Activated B cell treated with CpG ODN at 0.5 μM for 24 hours (primary cell): ENCODE measurements around the gene DSG3. TPM values are rescaled to one million over a fixed set of nuclear protein-coding genes. Genes with fewer than 3 reads are reported as not detected.

Source experiments
- ATAC-seq: fragments of 200-7000 bp; cut with Tn5 transposase; one replicate; pipeline ENCODE4 v1.10.0; 2021; ENCODE audit warnings: low read depth, mild to moderate bottlenecking, moderate library complexity
- CTCF ChIA-PET: fragments of 350-600 bp; sonication (Branson Sonifier 250); formaldehyde crosslinking; loops from one replicate; lab custom pipeline; 2021; ENCODE audit warnings: antibody characterized with exemption; lab: Charles Lee
- POLR2A ChIA-PET: fragments of 350-600 bp; sonication (Branson Sonifier 250); formaldehyde crosslinking; loops from one replicate; lab custom pipeline; 2021; ENCODE audit warnings: antibody characterized with exemption; lab: Charles Lee
- DNase-seq: peaks from one replicate; pipeline ENCODE4 v3.0.0; 2022
- H3K27ac Mint-ChIP-seq: one replicate; pipeline ENCODE4 v1.8.0; 2020; ENCODE audit warnings: mixed read lengths
- H3K27me3 Mint-ChIP-seq: one replicate; pipeline ENCODE4 v1.8.0; 2021; ENCODE audit warnings: mixed read lengths
- H3K36me3 Mint-ChIP-seq: one replicate; pipeline ENCODE4 v1.8.0; 2021; ENCODE audit warnings: low read depth, mixed read lengths
- H3K4me1 Mint-ChIP-seq: one replicate; pipeline ENCODE4 v1.8.0; 2021; ENCODE audit warnings: mixed read lengths
- H3K4me3 Mint-ChIP-seq: one replicate; pipeline ENCODE4 v1.8.0; 2020; ENCODE audit warnings: mild to moderate bottlenecking, mixed read lengths
- H3K9me3 Mint-ChIP-seq: one replicate; pipeline ENCODE4 v1.8.0; 2020; ENCODE audit warnings: mixed read lengths
- intact Hi-C: fragments of 100-400 bp; cut with micrococcal nuclease; formaldehyde crosslinking; loops from one replicate; pipeline ENCODE4 v1.15.1; 2024
- total RNA-seq: library from RNA; stranded (reverse); gene quantifications from 2 replicates; pipeline ENCODE4 v1.2.3, GENCODE V29; 2022
- TF ChIP-seq, protein P1 (sequence below): fragments of 200-600 bp; IDR thresholded peaks from one replicate; pipeline ENCODE4 v1.8.0; 2022; ENCODE audit warnings: antibody characterized with exemption, mild to moderate bottlenecking

Gene DSG3
- total RNA-seq, 1 donor from 2014 or later, result not detected

DNA sequence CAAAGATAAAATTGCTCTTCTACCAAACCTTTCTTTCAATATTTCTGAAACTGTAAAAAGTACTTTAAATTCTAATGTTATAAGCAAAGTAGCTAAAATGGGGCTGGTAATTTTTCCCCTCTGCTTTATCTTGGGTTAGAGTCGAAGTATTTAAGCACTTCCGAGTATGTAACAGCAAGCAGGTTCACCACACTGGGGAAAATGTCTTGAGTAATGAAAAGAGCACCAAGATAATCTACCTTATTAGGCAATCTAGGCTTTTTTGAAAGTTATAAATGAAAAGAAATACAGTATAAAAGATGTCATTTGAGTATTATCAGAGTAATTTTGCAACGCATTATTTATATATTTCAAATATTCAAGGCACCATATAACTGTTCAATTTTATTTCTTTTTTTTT lies 687 bp upstream of the DSG3 start:
- Mint-ChIP-seq H3K4me1 (no peaks in the 10 kb centered on the region), H3K4me3 (no peak overlapping the region), H3K36me3 (no peaks in the 10 kb centered on the region), H3K27ac (no peak overlapping the region), H3K27me3 (no peaks in the 10 kb centered on the region), H3K9me3 (no peaks in the 10 kb centered on the region)
- ChIA-PET CTCF (no interaction called here), POLR2A (no interaction called here)
- no peak for DNase-seq
- ATAC-seq, result no peak
- intact Hi-C loops, result no loop called here
- TF ChIP-seq, protein P1, sequence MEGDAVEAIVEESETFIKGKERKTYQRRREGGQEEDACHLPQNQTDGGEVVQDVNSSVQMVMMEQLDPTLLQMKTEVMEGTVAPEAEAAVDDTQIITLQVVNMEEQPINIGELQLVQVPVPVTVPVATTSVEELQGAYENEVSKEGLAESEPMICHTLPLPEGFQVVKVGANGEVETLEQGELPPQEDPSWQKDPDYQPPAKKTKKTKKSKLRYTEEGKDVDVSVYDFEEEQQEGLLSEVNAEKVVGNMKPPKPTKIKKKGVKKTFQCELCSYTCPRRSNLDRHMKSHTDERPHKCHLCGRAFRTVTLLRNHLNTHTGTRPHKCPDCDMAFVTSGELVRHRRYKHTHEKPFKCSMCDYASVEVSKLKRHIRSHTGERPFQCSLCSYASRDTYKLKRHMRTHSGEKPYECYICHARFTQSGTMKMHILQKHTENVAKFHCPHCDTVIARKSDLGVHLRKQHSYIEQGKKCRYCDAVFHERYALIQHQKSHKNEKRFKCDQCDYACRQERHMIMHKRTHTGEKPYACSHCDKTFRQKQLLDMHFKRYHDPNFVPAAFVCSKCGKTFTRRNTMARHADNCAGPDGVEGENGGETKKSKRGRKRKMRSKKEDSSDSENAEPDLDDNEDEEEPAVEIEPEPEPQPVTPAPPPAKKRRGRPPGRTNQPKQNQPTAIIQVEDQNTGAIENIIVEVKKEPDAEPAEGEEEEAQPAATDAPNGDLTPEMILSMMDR, result no peak

DNA sequence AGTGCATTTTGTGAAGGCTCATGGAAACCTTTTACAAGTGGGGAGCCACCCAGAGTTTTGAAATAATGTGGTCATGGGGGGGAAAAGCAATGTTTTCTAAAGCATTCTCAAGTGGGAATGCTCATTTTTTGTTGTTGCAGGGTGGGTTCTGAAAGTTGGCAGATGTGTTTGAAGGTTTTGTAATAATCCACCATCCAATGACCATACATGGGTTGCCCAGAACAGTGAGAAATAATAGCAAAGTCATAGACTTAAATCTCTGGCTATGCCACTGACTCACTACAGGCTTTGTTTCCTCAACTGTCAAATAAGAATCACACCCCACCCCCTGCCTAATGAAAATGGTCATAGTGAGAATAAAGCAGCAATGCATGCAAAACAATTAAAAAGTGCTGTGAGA lies 2.9 kb downstream of the DSG3 start:
- TF ChIP-seq, protein P1, result no peak
- ATAC-seq (no peak), DNase-seq (no peak)
- ChIA-PET CTCF (no interaction called here), POLR2A (no interaction called here)
- intact Hi-C loops, result no loop called here
- Mint-ChIP-seq H3K4me3 (no peak overlapping the region), H3K9me3 (no peaks in the 10 kb centered on the region), H3K27me3 (no peaks in the 10 kb centered on the region), H3K4me1 (no peaks in the 10 kb centered on the region), H3K27ac (no peak overlapping the region), H3K36me3 (no peaks in the 10 kb centered on the region)

DNA sequence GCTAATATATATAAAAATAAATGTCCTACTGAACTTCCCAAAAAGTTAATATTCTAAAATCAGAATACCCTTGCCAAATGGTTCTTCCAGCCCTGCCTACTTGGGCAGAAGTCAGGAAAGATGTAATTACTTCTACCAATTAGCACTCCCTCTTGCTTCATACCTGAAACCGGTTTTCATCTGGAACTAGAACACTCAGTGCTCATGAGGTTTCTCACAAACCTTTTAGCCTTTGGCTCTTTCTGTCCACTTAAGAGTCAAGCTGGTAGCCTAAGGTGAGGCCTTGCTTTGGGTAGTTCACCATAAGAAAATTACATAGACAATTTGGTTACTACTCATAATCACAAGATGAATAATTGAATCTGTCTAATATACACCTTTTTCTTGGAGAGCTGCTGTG lies 4.1 kb downstream of the DSG3 start:
- intact Hi-C loops, result no loop called here
- ChIA-PET CTCF (no interaction called here), POLR2A (no interaction called here)
- no peaks in the 10 kb centered on the region for H3K9me3 Mint-ChIP-seq
- TF ChIP-seq, protein P1, result no peak
- no peaks in the 10 kb centered on the region for H3K36me3 Mint-ChIP-seq
- DNase-seq (no peak), ATAC-seq (no peak)
- no peaks in the 10 kb centered on the region for H3K27me3 Mint-ChIP-seq
- no peak overlapping the region for H3K27ac Mint-ChIP-seq
- H3K4me1 Mint-ChIP-seq, result no peaks in the 10 kb centered on the region
- no peak overlapping the region for H3K4me3 Mint-ChIP-seq

DNA sequence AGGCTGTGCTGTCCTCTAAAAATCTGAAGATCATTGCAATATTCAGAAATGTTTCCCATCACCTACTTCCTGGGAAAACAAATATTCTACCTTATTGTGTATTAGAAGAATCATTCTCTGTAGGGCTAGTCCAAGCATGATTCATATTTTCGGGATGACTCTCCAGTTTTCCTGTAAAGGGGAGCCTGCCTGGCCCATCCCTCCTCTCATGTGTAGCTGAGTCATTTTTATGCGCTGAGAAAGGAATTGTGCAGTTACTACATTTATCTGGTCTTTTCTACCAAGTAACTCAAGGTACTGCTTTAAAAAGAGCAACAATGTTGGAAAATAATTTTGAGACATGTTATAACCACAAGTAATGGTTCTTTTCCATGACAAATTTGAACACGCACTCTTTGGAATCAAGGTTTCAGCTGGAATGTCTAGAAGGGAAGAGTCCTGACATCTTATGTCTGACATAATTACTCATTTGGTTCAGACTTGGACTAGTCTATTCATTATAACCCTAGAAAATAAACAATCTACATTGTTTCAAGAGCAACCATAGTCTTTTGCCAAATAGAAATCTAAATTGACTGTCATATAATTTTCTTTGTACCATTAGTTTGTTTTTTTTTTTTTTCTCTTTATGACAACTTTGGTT lies 6.6 kb downstream of the DSG3 start:
- Mint-ChIP-seq H3K4me3 (no peak overlapping the region), H3K4me1 (no peaks in the 10 kb centered on the region), H3K9me3 (no peaks in the 10 kb centered on the region), H3K27ac (no peak overlapping the region), H3K27me3 (no peaks in the 10 kb centered on the region), H3K36me3 (no peaks in the 10 kb centered on the region)
- CTCF ChIA-PET, result no interaction called here
- intact Hi-C loops, result no loop called here
- POLR2A ChIA-PET, result no interaction called here
- no peak for ATAC-seq
- TF ChIP-seq, protein P1, result no peak
- no peak for DNase-seq

DNA sequence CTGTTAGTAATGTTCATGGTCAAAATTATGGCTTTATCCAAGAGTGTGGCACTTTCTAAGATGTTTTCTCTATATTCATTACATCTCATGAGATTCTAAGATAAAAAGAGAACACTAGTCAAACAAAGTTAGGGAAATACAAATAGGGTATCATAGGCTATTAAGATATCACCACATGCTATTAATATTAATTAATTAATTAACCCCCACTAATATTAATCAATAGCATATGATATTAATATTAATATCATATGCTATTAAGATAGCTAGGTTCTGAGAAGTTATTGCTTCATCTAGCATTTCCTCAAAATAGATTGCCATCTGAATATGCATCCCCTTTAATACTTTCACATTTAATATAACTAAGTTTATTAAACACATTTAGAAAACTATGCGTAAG lies 22.1 kb downstream of the DSG3 start:
- TF ChIP-seq, protein P1, result no peak
- intact Hi-C loops, result no loop called here
- Mint-ChIP-seq H3K9me3 (no peaks in the 10 kb centered on the region), H3K27ac (no peak overlapping the region), H3K27me3 (no peaks in the 10 kb centered on the region), H3K4me3 (no peak overlapping the region), H3K4me1 (no peaks in the 10 kb centered on the region), H3K36me3 (no peaks in the 10 kb centered on the region)
- ATAC-seq (no peak), DNase-seq (no peak)
- CTCF ChIA-PET, result no interaction called here
- POLR2A ChIA-PET, result no interaction called here
